ENCODE measurements around the gene DBH.
"Not testable (repeated sequence)": the region's sequence is repeated elsewhere in the genome, so short reads cannot be mapped to it uniquely, and the experiment has no call there.

DBH gene

DNA sequence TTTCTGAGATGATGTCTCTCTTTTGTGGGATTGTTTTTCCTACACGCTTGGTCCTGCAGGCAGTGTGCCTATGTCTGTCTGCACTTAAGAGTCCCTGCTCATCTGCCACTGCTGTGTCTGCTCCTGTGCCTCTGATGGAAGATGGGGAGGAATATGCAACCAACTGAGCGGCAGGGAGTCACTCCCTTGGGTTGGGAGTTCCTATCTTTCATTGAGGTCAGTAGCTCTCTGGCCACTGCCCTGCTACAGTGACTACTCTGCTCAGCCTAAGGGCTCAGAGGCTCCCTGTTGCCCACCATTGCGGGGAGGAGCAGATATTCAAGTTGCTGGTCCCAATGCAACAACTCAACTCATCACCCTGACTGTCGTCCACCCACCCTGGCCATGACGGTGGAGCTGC lies 13.6 kb upstream of the DBH start:
- no peak for DNase-seq (ENCODE audit: low read depth)

GRCh38 chr9:133626008-133626407 lies 10.2 kb upstream of the DBH start:
- not testable (repeated sequence) for DNase-seq (ENCODE audit: low read depth)

DNA sequence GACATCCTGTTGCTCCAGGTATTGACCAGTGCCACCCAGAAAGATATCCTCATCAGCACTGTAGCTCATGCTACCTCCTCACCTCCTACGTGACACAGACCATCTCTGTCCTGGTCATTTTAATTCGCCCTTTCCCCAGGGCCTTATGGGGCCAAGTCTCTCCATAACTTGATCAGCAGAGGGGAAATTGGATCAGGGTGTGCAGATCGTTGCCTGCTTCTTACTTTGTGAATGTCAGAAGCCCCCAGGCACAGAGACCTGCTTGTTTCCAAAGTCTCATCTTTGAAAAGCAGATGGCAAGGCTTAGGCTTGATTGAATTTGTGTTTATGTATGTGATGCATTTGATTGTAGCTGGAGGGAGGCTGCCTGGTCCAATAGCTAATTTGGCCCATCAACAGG lies 8.8 kb upstream of the DBH start:
- DNase-seq (ENCODE audit: low read depth) = no peak

DNA sequence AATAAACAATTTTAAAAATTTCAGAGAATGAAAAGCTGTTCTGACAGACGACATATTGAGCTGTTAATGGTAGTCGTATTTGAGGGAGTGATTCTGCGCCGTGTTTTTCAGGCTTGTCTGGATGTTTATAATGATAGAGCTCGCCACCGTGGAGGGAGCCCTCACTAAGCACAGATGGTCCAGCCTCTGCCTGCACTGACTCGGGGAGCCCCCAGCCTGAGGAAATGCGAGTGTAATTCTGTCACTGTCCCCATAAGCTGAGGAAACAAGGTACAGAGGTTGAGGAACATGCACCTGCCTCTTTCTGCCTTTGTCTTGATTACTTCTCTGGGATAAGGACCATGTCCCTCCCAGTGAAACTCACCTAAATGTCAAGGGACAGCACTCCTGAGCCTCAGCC lies 7.4 kb upstream of the DBH start:
- DNase-seq (ENCODE audit: low read depth) = no peak

DNA sequence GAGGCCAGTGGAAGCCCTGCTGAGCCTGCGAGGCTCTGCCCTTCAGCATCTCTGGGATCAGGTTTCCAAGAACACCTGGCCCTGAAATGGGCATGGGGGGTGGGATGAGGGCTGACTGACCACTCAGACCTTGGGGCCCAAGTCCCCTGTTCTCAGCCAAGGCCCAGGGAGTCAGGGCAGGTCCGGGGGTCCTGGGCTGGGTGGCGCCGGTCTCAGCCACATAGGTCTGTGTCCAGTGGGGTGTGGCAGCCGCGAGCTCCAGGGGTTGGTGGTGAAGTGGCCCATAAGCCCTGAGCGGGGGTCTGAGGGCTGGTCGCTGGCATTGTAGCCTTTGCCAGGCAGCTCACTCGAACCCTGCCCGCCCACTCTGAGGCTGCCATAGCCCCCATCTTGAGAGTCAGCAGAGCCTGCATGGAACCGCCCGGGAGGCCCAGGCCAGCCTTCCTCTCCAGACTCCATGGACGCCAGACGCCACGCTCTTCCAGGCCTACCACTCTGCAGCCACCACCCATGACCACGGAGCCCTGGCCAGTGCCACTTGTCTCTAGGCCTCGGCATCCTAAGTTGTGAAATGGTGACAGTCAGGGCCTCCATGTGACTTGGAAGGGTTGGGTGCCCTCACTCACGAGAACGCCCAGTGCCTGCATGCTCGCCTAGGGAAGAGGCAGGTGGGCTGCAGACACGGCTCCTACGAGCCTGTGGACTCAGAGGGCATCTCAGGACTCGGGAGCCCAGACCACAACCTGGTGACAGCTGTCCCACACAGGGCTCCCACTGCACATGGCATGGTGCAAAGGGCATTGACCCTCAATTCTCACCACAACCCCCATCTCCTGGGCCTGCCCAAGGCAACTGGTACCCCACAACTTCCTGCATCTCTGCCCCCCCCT lies 6.7 kb upstream of the DBH start:
- no peak for DNase-seq (ENCODE audit: low read depth)

- DNase-seq (ENCODE audit: low read depth) = no peak
These were observed 5.1 kb upstream of the DBH start for GRCh38 chr9:133631111-133631510.

- DNase-seq (ENCODE audit: low read depth) = no peak
These were observed 3.1 kb upstream of the DBH start for GRCh38 chr9:133632806-133633680.

GRCh38 chr9:133633681-133634080 lies 2.5 kb upstream of the DBH start:
- no peak for DNase-seq (ENCODE audit: low read depth)

GRCh38 chr9:133634081-133634691 lies 2.0 kb upstream of the DBH start:
- DNase-seq (ENCODE audit: low read depth) = no peak

GRCh38 chr9:133635098-133635497 lies 1.1 kb upstream of the DBH start:
- DNase-seq (ENCODE audit: low read depth) = no peak

DNA sequence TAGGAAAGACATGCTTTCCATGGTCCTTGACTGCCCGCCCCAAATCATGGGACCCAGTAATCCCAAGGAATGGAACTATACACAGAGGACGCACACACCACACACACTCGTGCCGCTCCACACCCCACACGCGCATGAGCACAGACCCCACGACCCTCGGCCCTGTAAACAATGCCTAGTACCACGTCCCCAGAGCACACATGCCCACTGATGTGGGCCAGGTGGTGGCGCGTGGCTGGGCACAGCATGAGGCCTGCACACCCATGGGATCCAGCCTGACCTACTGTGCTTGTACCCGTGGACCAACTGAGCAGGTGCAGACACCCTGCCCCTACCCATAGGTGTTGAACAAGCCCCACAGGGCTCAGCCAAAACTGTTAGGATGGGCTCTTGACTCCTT lies 739 bp downstream of the DBH start:
- DNase-seq (ENCODE audit: low read depth) = no peak

- DNase-seq (ENCODE audit: low read depth) = no peak
These were observed 1.4 kb downstream of the DBH start for GRCh38 chr9:133637451-133638055.

DNA sequence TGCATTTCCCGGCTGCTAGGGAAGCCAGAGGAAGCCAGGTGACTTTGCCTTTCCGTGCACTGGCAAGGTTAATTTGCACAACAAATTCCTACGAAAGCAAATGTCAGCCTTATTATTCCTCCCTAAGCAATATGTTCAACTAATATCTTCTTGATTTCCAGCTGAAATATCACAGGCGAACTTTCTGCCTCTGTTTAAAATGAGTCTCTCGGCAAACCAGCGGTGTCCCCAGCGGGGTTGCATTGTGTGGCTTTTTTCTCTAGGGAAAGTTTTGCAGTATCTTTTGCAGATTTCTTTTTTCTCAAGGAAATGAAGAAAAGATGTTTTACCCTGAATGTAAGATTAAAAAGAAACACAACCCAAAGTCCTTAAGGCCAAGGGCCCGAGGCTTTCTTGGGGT lies 1.9 kb downstream of the DBH start:
- no peak for DNase-seq (ENCODE audit: low read depth)

GRCh38 chr9:133638711-133639110 lies 2.5 kb downstream of the DBH start:
- no peak for DNase-seq (ENCODE audit: low read depth)

DNA sequence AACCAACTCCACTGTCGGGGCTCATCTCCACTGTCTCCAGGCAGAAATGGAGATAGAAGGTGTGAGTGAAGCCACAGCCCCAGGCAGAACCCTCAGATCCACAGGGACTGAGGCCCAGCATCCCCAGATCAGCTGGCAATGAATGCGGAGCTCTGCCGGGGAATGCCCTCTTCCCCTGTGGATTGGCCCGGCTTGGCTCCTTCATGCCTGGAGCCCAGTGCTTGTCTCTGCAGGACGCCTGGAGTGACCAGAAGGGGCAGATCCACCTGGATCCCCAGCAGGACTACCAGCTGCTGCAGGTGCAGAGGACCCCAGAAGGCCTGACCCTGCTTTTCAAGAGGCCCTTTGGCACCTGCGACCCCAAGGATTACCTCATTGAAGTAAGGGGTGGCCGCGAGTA lies 3.5 kb downstream of the DBH start:
- DNase-seq (ENCODE audit: low read depth) = no peak

DNA sequence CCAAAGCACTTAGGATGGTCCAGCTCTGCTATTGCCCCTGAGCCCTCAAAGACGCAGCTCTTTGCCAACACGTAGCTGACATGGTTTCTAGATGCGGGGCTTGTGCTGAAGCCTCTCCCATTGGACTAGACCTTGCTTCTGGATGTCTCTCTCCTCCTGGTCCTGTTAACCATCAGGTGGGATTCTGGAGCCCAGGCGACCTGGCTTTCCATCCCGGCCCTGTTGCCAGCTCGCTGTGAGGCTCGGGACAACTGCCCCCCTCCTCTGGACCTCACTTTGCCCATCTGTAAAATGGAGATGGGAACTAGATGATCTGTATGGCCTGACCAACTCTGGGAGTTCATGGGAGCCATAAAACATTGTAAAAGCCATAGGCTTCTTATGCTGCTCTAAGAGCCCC lies 4.0 kb downstream of the DBH start:
- no peak for DNase-seq (ENCODE audit: low read depth)

DNA sequence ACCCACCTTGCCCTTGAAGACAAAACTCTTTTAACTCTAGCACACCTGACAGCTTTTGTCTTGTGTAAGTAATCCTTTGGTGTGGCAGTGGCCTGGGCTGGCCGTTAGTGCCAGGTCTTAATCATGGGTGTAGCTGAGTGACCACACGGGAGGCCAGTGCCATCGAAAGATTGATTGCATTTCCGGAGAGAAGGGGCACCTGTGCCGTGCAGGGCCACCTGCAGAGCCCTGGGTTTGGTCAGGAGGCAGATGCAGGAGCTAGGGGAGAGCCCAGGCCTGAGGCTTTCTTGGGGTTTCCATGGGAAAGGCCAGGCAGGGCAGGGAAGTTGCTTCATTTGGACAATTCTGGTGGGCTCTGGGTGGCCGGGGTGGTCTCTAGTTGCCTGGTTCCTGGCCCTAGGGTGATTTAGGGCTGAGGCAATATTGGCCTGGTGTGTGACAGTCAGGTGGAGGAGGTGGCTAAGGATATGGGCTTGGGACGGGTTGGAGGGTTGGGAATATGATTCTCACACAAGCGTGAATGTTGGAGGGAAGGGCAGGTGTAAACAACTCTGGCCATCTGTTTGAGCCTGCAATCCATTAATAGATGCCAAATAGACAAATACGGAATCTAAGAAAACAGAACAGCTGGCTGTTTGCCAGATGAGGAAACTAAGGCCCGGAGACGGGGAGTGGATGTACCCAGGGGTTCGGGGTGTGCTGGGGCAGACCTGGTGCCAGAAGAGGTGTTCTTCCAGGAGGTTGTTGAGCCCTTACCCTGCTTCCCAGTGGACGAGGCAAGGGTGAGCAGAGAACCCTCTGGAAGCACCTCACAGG lies 4.6 kb downstream of the DBH start:
- DNase-seq (ENCODE audit: low read depth) = no peak

DNA sequence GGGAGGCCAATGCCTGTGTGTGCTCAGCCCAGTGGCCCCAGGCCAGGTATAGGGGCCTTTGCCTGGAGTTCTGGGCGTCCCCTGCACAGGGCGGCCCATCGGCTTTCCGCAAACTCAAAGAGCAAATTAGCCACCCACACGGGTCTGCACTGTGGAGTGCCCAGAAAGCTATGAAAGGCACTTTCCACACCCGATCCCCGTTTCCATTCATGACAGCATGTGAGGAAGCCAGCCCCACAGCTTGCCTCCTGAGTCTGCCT lies 5.2 kb downstream of the DBH start:
- no peak for DNase-seq (ENCODE audit: low read depth)

DNA sequence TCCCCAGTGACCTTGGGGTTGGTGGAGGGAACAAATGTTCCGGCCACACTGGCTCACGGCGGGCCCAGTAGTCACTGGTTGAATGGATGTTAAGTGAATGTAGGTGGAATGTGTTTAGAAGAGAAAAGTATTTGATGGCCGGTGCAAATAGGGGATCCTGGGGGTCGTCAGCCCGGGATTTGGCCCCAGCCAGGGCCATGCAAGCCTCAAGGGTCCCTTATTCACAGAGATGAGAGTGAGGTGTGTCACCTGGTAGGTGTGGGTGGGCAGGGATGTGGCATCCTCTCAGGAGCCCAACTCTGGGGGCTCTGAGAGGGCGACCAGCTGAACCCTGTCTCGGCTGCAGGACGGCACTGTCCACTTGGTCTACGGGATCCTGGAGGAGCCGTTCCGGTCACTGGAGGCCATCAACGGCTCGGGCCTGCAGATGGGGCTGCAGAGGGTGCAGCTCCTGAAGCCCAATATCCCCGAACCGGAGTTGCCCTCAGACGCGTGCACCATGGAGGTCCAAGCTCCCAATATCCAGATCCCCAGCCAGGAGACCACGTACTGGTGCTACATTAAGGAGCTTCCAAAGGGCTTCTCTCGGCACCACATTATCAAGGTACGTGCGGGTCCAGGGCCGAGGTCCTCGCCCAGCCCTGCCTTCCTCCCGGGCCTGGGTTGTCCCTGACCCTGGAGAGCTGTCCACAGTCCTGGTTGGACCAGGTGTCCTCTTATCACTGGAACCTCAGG lies 5.9 kb downstream of the DBH start:
- no peak for DNase-seq (ENCODE audit: low read depth)

GRCh38 chr9:133642708-133643361 lies 6.7 kb downstream of the DBH start:
- no peak for DNase-seq (ENCODE audit: low read depth)
